T-helper 2 cell treated with Interferon-gamma antibody and Interleukin-4, amounts not matched to agents 5 μg/mL and 100 μg/mL, for 36 hours (primary cell): Measurements from ENCODE around the gene FAM53A.

ENCODE experiments used
- DNase-seq: peaks from one replicate; pipeline ENCODE4 v3.0.0; 2021; ENCODE audit warnings: low spot score
- H3K27ac Mint-ChIP-seq: one replicate; pipeline ENCODE4 v1.8.0; 2021; ENCODE audit warnings: mild to moderate bottlenecking, mixed read lengths
- H3K27me3 Mint-ChIP-seq: one replicate; pipeline ENCODE4 v1.8.0; 2021; ENCODE audit warnings: low read depth, mixed read lengths
- H3K36me3 Mint-ChIP-seq: one replicate; pipeline ENCODE4 v1.8.0; 2021; ENCODE audit warnings: low read depth, mixed read lengths
- H3K4me1 Mint-ChIP-seq: one replicate; pipeline ENCODE4 v1.8.0; 2021; ENCODE audit warnings: low read depth, mixed read lengths
- H3K4me3 Mint-ChIP-seq: one replicate; pipeline ENCODE4 v1.8.0; 2022; ENCODE audit warnings: mild to moderate bottlenecking, moderate library complexity, mixed read lengths
- H3K9me3 Mint-ChIP-seq: one replicate; pipeline ENCODE4 v1.8.0; 2021; ENCODE audit warnings: mixed read lengths

FAM53A gene

GRCh38 chr4:1666391-1666790, 17.7 kb downstream of the FAM53A start:
- H3K9me3 Mint-ChIP-seq: no peaks in the 10 kb centered on the region
- no peak for DNase-seq
- H3K36me3 Mint-ChIP-seq: no peaks in the 10 kb centered on the region
- H3K4me3 Mint-ChIP-seq: no peak overlapping the region
- H3K27ac Mint-ChIP-seq: no peak overlapping the region
- H3K4me1 Mint-ChIP-seq: no peaks in the 10 kb centered on the region
- H3K27me3 Mint-ChIP-seq: no peaks in the 10 kb centered on the region

- H3K4me3 Mint-ChIP-seq: no peak overlapping the region
- H3K27ac Mint-ChIP-seq: no peak overlapping the region
- no peaks in the 10 kb centered on the region for H3K27me3 Mint-ChIP-seq
- no peaks in the 10 kb centered on the region for H3K9me3 Mint-ChIP-seq
- no peaks in the 10 kb centered on the region for H3K4me1 Mint-ChIP-seq
- no peaks in the 10 kb centered on the region for H3K36me3 Mint-ChIP-seq
- no peak for DNase-seq
Observed at GRCh38 chr4:1664141-1664540, 20.0 kb downstream of the FAM53A start.

DNA sequence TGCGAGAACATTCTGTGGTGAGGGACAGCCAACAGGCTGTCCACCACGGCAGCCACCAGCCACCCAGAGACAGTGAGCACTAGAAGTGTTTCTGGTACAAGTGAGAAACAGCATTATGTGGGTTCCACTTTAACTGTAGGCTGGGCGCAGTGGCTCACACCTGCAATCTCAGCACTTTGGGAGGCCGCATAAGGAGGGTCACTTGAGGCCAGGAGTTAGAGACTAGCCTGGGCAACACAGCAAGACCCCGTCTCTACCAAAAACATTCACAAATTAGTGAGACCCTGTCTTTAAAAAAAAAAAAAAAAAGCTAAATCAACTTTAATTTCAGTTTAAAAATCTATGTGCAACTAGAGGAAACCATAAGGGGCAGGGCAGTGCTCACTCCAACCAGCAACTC, 20.6 kb downstream of the FAM53A start:
- Mint-ChIP-seq H3K36me3 (no peaks in the 10 kb centered on the region), H3K27ac (no peak overlapping the region), H3K9me3 (no peaks in the 10 kb centered on the region), H3K27me3 (no peaks in the 10 kb centered on the region), H3K4me1 (no peaks in the 10 kb centered on the region), H3K4me3 (no peak overlapping the region)
- no peak for DNase-seq

GRCh38 chr4:1661695-1662094, 22.4 kb downstream of the FAM53A start:
- H3K4me3 Mint-ChIP-seq: no peak overlapping the region
- H3K9me3 Mint-ChIP-seq: no peaks in the 10 kb centered on the region
- H3K36me3 Mint-ChIP-seq: no peaks in the 10 kb centered on the region
- no peak overlapping the region for H3K27ac Mint-ChIP-seq
- no peaks in the 10 kb centered on the region for H3K27me3 Mint-ChIP-seq
- no peak for DNase-seq
- no peaks in the 10 kb centered on the region for H3K4me1 Mint-ChIP-seq

- Mint-ChIP-seq H3K27me3 (no peaks in the 10 kb centered on the region), H3K4me1 (no peaks in the 10 kb centered on the region), H3K4me3 (no peak overlapping the region), H3K27ac (no peak overlapping the region), H3K36me3 (no peaks in the 10 kb centered on the region), H3K9me3 (no peaks in the 10 kb centered on the region)
- no peak for DNase-seq
Observed at GRCh38 chr4:1660948-1661677, 23.0 kb downstream of the FAM53A start.

DNA sequence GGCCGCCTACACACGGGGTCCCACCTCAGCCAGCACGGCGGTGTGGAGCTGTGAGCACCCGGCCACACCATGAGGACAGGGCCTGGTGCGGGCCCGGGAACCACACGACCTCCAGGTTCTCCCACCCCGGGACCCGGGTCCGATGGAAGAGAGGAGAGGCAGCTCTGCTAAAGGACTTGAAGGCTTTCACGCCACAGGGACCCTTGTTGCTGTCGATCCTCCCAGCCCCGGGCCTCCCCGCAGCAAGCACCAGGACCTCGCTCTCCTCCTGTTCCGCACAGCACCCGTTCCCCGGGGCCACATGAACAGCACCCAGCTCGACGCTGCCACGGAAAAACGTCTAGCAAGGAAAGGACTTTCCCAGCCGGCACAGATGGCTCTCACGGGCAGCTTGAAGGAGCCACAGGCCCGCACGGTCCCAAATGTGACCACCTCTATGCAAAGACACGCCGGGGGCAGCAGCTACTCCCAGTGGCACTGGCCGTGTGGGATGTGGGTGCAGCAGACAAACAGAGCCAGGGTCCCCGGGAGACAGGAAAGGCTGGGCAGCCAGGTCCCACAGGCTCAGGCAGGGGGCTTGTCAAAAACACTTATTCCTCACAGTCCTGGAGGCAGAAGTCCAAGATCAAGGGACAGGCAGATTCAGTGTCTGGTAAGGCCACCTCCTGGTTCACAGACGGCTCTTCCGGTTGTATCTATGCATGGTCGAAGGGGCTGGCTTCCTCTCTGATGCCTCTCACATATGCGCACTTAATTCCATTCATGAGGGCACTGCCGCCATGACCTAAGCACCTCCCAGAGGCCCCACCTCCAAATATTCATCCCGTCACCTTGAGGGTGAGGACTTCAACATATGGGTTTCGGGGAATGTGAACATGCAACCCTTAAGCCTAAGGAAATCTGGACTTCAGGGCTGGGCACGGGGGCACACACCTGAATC, 24.7 kb downstream of the FAM53A start:
- no peak overlapping the region for H3K4me3 Mint-ChIP-seq
- no peaks in the 10 kb centered on the region for H3K27me3 Mint-ChIP-seq
- H3K4me1 Mint-ChIP-seq: no peaks in the 10 kb centered on the region
- H3K9me3 Mint-ChIP-seq: no peaks in the 10 kb centered on the region
- no peak for DNase-seq
- no peaks in the 10 kb centered on the region for H3K36me3 Mint-ChIP-seq
- no peak overlapping the region for H3K27ac Mint-ChIP-seq

- DNase-seq: no peak
- Mint-ChIP-seq H3K36me3 (no peaks in the 10 kb centered on the region), H3K27ac (no peak overlapping the region), H3K4me3 (no peak overlapping the region), H3K27me3 (no peaks in the 10 kb centered on the region), H3K4me1 (no peaks in the 10 kb centered on the region), H3K9me3 (no peaks in the 10 kb centered on the region)
Observed at GRCh38 chr4:1658581-1658980, 25.5 kb downstream of the FAM53A start.

DNA sequence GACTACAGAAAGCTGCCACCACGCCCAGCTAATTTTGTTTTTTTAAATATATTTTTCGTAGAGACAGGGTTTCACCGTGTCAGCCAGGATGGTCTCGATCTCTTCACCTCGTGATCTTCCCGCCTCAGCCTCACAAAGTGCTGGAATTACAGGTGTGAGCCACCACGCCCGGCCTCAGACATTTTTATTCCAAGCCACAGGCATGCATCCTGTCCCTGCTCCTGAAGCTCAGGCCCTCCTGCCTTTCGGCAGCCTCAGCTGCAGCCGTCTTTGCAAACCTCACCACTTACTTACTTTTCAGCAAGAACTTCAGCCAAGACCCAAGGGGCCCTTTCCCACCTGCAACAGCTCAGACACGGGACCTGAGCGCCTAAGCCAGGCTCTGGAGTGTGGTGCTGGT, 26.0 kb downstream of the FAM53A start:
- DNase-seq: no peak
- Mint-ChIP-seq H3K27me3 (no peaks in the 10 kb centered on the region), H3K4me1 (no peaks in the 10 kb centered on the region), H3K36me3 (no peaks in the 10 kb centered on the region), H3K4me3 (no peak overlapping the region), H3K27ac (no peak overlapping the region), H3K9me3 (no peaks in the 10 kb centered on the region)

DNA sequence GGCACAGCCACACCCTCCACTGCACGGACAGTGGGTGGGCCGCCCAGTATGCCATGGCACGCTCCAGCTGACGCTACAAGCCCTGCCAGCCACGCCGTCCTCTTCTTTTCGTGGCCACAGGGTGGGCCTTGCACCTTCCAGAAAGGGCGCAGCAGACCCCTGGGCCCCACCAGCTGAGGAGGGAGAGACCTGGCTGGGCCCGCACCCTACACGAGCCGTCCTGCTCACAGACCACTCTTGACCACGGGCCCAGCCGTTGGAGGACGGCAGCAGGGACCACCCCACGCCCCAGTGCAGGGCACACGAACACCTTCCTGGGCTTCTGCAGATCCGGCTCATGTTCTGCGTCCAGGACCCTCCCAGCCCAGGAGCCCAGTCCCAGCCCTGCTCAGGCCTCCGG, 27.1 kb downstream of the FAM53A start:
- no peaks in the 10 kb centered on the region for H3K4me1 Mint-ChIP-seq
- H3K27me3 Mint-ChIP-seq: no peaks in the 10 kb centered on the region
- no peak overlapping the region for H3K4me3 Mint-ChIP-seq
- no peak overlapping the region for H3K27ac Mint-ChIP-seq
- DNase-seq: no peak
- no peaks in the 10 kb centered on the region for H3K9me3 Mint-ChIP-seq
- no peaks in the 10 kb centered on the region for H3K36me3 Mint-ChIP-seq

- Mint-ChIP-seq H3K4me3 (no peak overlapping the region), H3K27me3 (no peaks in the 10 kb centered on the region), H3K4me1 (no peaks in the 10 kb centered on the region), H3K27ac (no peak overlapping the region), H3K9me3 (no peaks in the 10 kb centered on the region), H3K36me3 (no peaks in the 10 kb centered on the region)
- no peak for DNase-seq
Observed at GRCh38 chr4:1656132-1656531, 28.0 kb downstream of the FAM53A start.

DNA sequence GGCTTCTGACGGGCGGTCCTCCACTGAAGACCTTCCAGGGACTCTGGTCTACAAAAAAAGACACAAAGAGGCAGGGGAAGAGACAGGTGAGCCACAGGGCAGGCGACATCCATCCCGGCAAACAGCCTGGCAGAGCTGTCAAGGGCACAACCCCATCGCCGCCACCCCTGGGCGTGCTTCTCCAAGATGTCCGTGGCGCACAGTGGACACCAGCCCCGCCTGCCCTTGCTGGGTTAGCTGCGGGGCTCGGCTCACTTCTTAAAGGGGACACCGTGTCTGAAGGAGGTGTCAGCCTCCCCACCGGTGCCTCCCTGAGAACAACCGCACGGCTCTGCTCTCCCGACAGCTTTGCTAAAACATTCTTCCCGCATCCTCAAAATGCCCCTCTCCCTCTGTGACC, 28.4 kb downstream of the FAM53A start:
- Mint-ChIP-seq H3K27me3 (no peaks in the 10 kb centered on the region), H3K27ac (no peak overlapping the region), H3K9me3 (no peaks in the 10 kb centered on the region), H3K4me3 (no peak overlapping the region), H3K36me3 (no peaks in the 10 kb centered on the region), H3K4me1 (no peaks in the 10 kb centered on the region)
- no peak for DNase-seq

- no peak overlapping the region for H3K4me3 Mint-ChIP-seq
- no peaks in the 10 kb centered on the region for H3K36me3 Mint-ChIP-seq
- no peak for DNase-seq
Observed at GRCh38 chr4:1655081-1655480, 29.0 kb downstream of the FAM53A start.

GRCh38 chr4:1654216-1654955, 29.7 kb downstream of the FAM53A start:
- Mint-ChIP-seq H3K4me1 (no peaks in the 10 kb centered on the region), H3K4me3 (no peak overlapping the region), H3K27ac (no peak overlapping the region), H3K27me3 (no peaks in the 10 kb centered on the region), H3K36me3 (no peaks in the 10 kb centered on the region), H3K9me3 (no peaks in the 10 kb centered on the region)
- no peak for DNase-seq

More at GRCh38 chr4:1655081-1655480, 29.0 kb downstream of the FAM53A start:
- no peaks in the 10 kb centered on the region for H3K27me3 Mint-ChIP-seq
- H3K9me3 Mint-ChIP-seq: no peaks in the 10 kb centered on the region
- H3K27ac Mint-ChIP-seq: no peak overlapping the region
- H3K4me1 Mint-ChIP-seq: no peaks in the 10 kb centered on the region

DNA sequence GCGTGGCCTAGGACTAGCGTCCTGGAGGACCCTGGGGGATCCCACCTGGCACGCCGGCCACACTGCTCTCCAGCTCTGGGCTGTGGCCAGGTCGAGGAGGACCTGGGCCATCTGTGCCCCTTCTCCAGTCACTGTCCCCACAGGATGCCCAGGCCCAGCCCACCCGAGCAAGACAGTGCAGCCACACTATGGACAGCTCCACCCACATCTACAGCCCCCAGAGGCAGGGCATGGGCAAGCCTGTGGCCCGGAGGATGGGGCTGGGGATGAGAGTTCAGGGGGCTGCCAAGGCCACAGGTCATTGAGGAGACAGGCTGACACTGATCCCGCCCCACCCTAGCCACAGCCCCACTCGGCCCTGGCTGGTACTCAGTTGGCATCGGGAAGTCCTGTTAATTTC, 30.3 kb downstream of the FAM53A start:
- Mint-ChIP-seq H3K27me3 (no peaks in the 10 kb centered on the region), H3K9me3 (no peaks in the 10 kb centered on the region), H3K4me3 (no peak overlapping the region), H3K36me3 (no peaks in the 10 kb centered on the region), H3K27ac (no peak overlapping the region), H3K4me1 (no peaks in the 10 kb centered on the region)
- DNase-seq: no peak
